Nephron progenitor cell (in vitro differentiated cells): Measurements from ENCODE around the gene DMRTB1.

Source experiments
- DNase-seq: peaks from one replicate; pipeline ENCODE4 v3.0.0; 2021
- H3K27ac Mint-ChIP-seq: 2 replicates; pipeline ENCODE4 v1.8.0; 2021; ENCODE audit warnings: mild to moderate bottlenecking, moderate library complexity, mixed read lengths
- H3K27me3 Mint-ChIP-seq: 2 replicates; pipeline ENCODE4 v1.8.0; 2021; ENCODE audit warnings: mild to moderate bottlenecking, low read depth, mixed read lengths; ENCODE audit not compliant: poor library complexity
- H3K36me3 Mint-ChIP-seq: 2 replicates; pipeline ENCODE4 v1.8.0; 2021; ENCODE audit warnings: low read depth, mixed read lengths
- H3K4me1 Mint-ChIP-seq: 2 replicates; pipeline ENCODE4 v1.8.0; 2021; ENCODE audit warnings: mixed read lengths
- H3K4me3 Mint-ChIP-seq: 2 replicates; pipeline ENCODE4 v1.8.0; 2021; ENCODE audit warnings: mild to moderate bottlenecking, moderate library complexity, mixed read lengths
- H3K9me3 Mint-ChIP-seq: 2 replicates; pipeline ENCODE4 v1.8.0; 2021; ENCODE audit warnings: mild to moderate bottlenecking, moderate library complexity, mixed read lengths
- CTCF ChIP-seq: fragments of 200-600 bp; sonication (generic); IDR thresholded peaks from 2 replicates; pipeline ENCODE4 v1.5.0; 2021; ENCODE audit warnings: antibody characterized with exemption

DMRTB1 gene

GRCh38 chr1:53448241-53448841 lies 10.9 kb upstream of the DMRTB1 start:
- no peak overlapping the region for H3K27ac Mint-ChIP-seq
- no peaks in the 10 kb centered on the region for H3K36me3 Mint-ChIP-seq
- DNase-seq: no peak
- H3K9me3 Mint-ChIP-seq: peaks cover 4% of the 10 kb centered on the region
- TF ChIP-seq CTCF: no peak
- H3K4me1 Mint-ChIP-seq: peaks cover 30% of the 10 kb centered on the region
- H3K27me3 Mint-ChIP-seq: peaks cover 15% of the 10 kb centered on the region
- H3K4me3 Mint-ChIP-seq: no peak overlapping the region

GRCh38 chr1:53449021-53449420 lies 10.2 kb upstream of the DMRTB1 start:
- Mint-ChIP-seq H3K27me3 (peaks cover 15% of the 10 kb centered on the region), H3K4me1 (peaks cover 34% of the 10 kb centered on the region), H3K9me3 (peaks cover 4% of the 10 kb centered on the region), H3K27ac (no peak overlapping the region), H3K36me3 (no peaks in the 10 kb centered on the region), H3K4me3 (no peak overlapping the region)
- TF ChIP-seq CTCF: no peak
- DNase-seq: no peak

- no peak for TF ChIP-seq CTCF
- Mint-ChIP-seq H3K9me3 (peaks cover 4% of the 10 kb centered on the region), H3K36me3 (no peaks in the 10 kb centered on the region), H3K4me3 (no peak overlapping the region), H3K4me1 (peaks cover 35% of the 10 kb centered on the region), H3K27me3 (peaks cover 15% of the 10 kb centered on the region), H3K27ac (no peak overlapping the region)
- no peak for DNase-seq
Measured at GRCh38 chr1:53449693-53450092, 9.5 kb upstream of the DMRTB1 start.

GRCh38 chr1:53450225-53450624 lies 9.0 kb upstream of the DMRTB1 start:
- TF ChIP-seq CTCF: peak; percentile 52
- Mint-ChIP-seq H3K27ac (no peak overlapping the region), H3K36me3 (no peaks in the 10 kb centered on the region), H3K27me3 (peaks cover 15% of the 10 kb centered on the region), H3K4me1 (peaks cover 35% of the 10 kb centered on the region), H3K4me3 (no peak overlapping the region), H3K9me3 (peaks cover 4% of the 10 kb centered on the region)
- DNase-seq: peak; percentile 52

GRCh38 chr1:53454019-53454418 lies 5.2 kb upstream of the DMRTB1 start:
- H3K4me3 Mint-ChIP-seq: no peak overlapping the region
- no peaks in the 10 kb centered on the region for H3K9me3 Mint-ChIP-seq
- DNase-seq: no peak
- peaks cover 5% of the 10 kb centered on the region for H3K27me3 Mint-ChIP-seq
- TF ChIP-seq CTCF: no peak
- peaks cover 23% of the 10 kb centered on the region for H3K4me1 Mint-ChIP-seq
- H3K36me3 Mint-ChIP-seq: no peaks in the 10 kb centered on the region
- H3K27ac Mint-ChIP-seq: peak overlapping the region; percentile 36

- H3K4me1 Mint-ChIP-seq: peaks cover 19% of the 10 kb centered on the region
- no peaks in the 10 kb centered on the region for H3K27me3 Mint-ChIP-seq
- DNase-seq: no peak
- H3K4me3 Mint-ChIP-seq: no peak overlapping the region
- H3K27ac Mint-ChIP-seq: no peak overlapping the region
- TF ChIP-seq CTCF: no peak
- H3K9me3 Mint-ChIP-seq: peaks cover 5% of the 10 kb centered on the region
- H3K36me3 Mint-ChIP-seq: no peaks in the 10 kb centered on the region
Measured at GRCh38 chr1:53455364-53455991, 3.7 kb upstream of the DMRTB1 start.
